H9 (cell line): ENCODE results near the gene GSTT2. TPM values are rescaled to one million over a fixed set of nuclear protein-coding genes. Genes with fewer than 3 reads are reported as not detected.

Experiments used
- DNase-seq: peaks from one replicate; pipeline ENCODE4 v3.0.0-alpha.2; 2017
- H2AFZ ChIP-seq: one replicate; pipeline ENCODE4 v1.6.1; 2013; ENCODE audit warnings: mild to moderate bottlenecking, low read length, control low read depth, moderate library complexity
- H2AK5ac ChIP-seq: 2 replicates; pipeline ENCODE4 v1.6.1; 2013; ENCODE audit warnings: low read length, control low read depth, mixed read lengths; ENCODE audit not compliant: insufficient read length
- H2BK120ac ChIP-seq: one replicate; pipeline ENCODE4 v1.6.1; 2013; ENCODE audit warnings: low read depth, mild to moderate bottlenecking, low read length, control low read depth, inconsistent platforms; ENCODE audit not compliant: poor library complexity, severe bottlenecking
- H2BK12ac ChIP-seq: 2 replicates; pipeline ENCODE4 v1.6.1; 2013; ENCODE audit warnings: low read length, control low read depth, mixed read lengths, low read depth; ENCODE audit not compliant: insufficient read length
- H2BK15ac ChIP-seq: 2 replicates; pipeline ENCODE4 v1.6.1; 2013; ENCODE audit warnings: low read depth, low read length, control low read depth
- H2BK20ac ChIP-seq: one replicate; pipeline ENCODE4 v1.6.1; 2013; ENCODE audit warnings: low read depth, mild to moderate bottlenecking, low read length, control low read depth, inconsistent platforms; ENCODE audit not compliant: poor library complexity, severe bottlenecking
- H2BK5ac ChIP-seq: 2 replicates; pipeline ENCODE4 v1.6.1; 2013; ENCODE audit warnings: low read length, control low read depth, mixed read lengths; ENCODE audit not compliant: insufficient read length
- H3K14ac ChIP-seq: 2 replicates; pipeline ENCODE4 v1.6.1; 2013; ENCODE audit warnings: low read length, control low read depth; ENCODE audit not compliant: insufficient read depth
- H3K18ac ChIP-seq: 2 replicates; pipeline ENCODE4 v1.6.1; 2013; ENCODE audit warnings: low read depth, mild to moderate bottlenecking, mixed read lengths, low read length, control low read depth; ENCODE audit not compliant: insufficient read length
- H3K23ac ChIP-seq: 2 replicates; pipeline ENCODE4 v1.6.1; 2013; ENCODE audit warnings: low read length, control low read depth, mixed read lengths, low read depth; ENCODE audit not compliant: insufficient read length
- H3K23me2 ChIP-seq: 2 replicates; pipeline ENCODE4 v1.6.1; 2013; ENCODE audit warnings: low read depth, mild to moderate bottlenecking, mixed read lengths, low read length, control low read depth; ENCODE audit not compliant: insufficient read length, poor library complexity, severe bottlenecking
- H3K27ac ChIP-seq: 2 replicates; pipeline ENCODE4 v1.5.1; 2013; ENCODE audit warnings: low read length, control low read depth, mixed read lengths, low read depth; ENCODE audit not compliant: insufficient read length
- H3K27me3 ChIP-seq: 2 replicates; pipeline ENCODE4 v1.6.1; 2013; ENCODE audit warnings: low read length, control low read depth, inconsistent platforms; ENCODE audit not compliant: insufficient read depth
- H3K4ac ChIP-seq: 2 replicates; pipeline ENCODE4 v1.6.1; 2013; ENCODE audit warnings: low read depth, mild to moderate bottlenecking, control low read depth, inconsistent platforms, low read length, moderate library complexity
- H3K4me1 ChIP-seq: 2 replicates; pipeline ENCODE4 v1.6.1; 2013; ENCODE audit warnings: low read length, control low read depth, inconsistent platforms; ENCODE audit not compliant: insufficient read depth
- H3K4me2 ChIP-seq: 2 replicates; pipeline ENCODE4 v1.6.1; 2013; ENCODE audit warnings: low read length, control low read depth, mixed read lengths; ENCODE audit not compliant: insufficient read length, insufficient read depth
- H3K56ac ChIP-seq: 2 replicates; pipeline ENCODE4 v1.6.1; 2013; ENCODE audit warnings: low read depth, mild to moderate bottlenecking, mixed read lengths, low read length, control low read depth; ENCODE audit not compliant: insufficient read length
- H3K79me1 ChIP-seq: 2 replicates; pipeline ENCODE4 v1.6.1; 2013; ENCODE audit warnings: low read depth, mild to moderate bottlenecking, moderate library complexity, low read length, control low read depth, inconsistent platforms; ENCODE audit not compliant: insufficient read depth, poor library complexity, severe bottlenecking
- H3K79me2 ChIP-seq: 2 replicates; pipeline ENCODE4 v1.6.1; 2013; ENCODE audit warnings: low read length, control low read depth, inconsistent platforms; ENCODE audit not compliant: insufficient read depth
- H3K9ac ChIP-seq: 2 replicates; pipeline ENCODE4 v1.6.1; 2013; ENCODE audit warnings: low read length, control low read depth, mixed read lengths; ENCODE audit not compliant: insufficient read length; ENCODE audit errors: extremely low read depth
- H3K9me3 ChIP-seq: one replicate; pipeline ENCODE4 v1.6.1; 2013; ENCODE audit warnings: low read depth, low read length, inconsistent platforms; ENCODE audit not compliant: control insufficient read depth
- H3T11ph ChIP-seq: one replicate; pipeline ENCODE4 v1.6.1; 2013; ENCODE audit warnings: mild to moderate bottlenecking, low read length, control low read depth, inconsistent platforms
- H4K20me1 ChIP-seq: one replicate; pipeline ENCODE4 v1.6.1; 2013; ENCODE audit not compliant: control insufficient read depth, insufficient read length, insufficient read depth
- H4K5ac ChIP-seq: 2 replicates; pipeline ENCODE4 v1.6.1; 2013; ENCODE audit warnings: low read depth, mild to moderate bottlenecking, mixed read lengths, low read length, control low read depth; ENCODE audit not compliant: insufficient read length
- H4K8ac ChIP-seq: replicated peaks from 2 replicates; pipeline ENCODE4 v1.6.1; 2013; ENCODE audit warnings: low read length, control low read depth, mixed read lengths, low read depth; ENCODE audit not compliant: insufficient read length
- H4K91ac ChIP-seq: 2 replicates; pipeline ENCODE4 v1.6.1; 2013; ENCODE audit warnings: low read depth, mild to moderate bottlenecking, moderate library complexity, mixed read lengths, low read length, control low read depth; ENCODE audit not compliant: insufficient read length
- H3K27ac Mint-ChIP-seq, 3 experiments: 2 replicates in 2 of 3; 3 replicates in 1 of 3; pipeline ENCODE4 v1.8.0; 2020 to 2021; ENCODE audit warnings: mixed read lengths in 3 of 3, mild to moderate bottlenecking in 1 of 3, moderate library complexity in 1 of 3
- H3K27me3 Mint-ChIP-seq: 2 replicates; pipeline ENCODE4 v1.8.0; 2021; ENCODE audit warnings: low read depth, mild to moderate bottlenecking, moderate library complexity, mixed read lengths
- H3K36me3 Mint-ChIP-seq, 3 experiments: 2 replicates in 2 of 3; 3 replicates in 1 of 3; pipeline ENCODE4 v1.8.0; 2020 to 2021; ENCODE audit warnings: low read depth in 3 of 3, mixed read lengths in 3 of 3; ENCODE audit not compliant: insufficient read depth in 1 of 3
- H3K4me1 Mint-ChIP-seq, 2 experiments: 2 replicates each; pipeline ENCODE4 v1.8.0; 2020; ENCODE audit warnings: mixed read lengths in 2 of 2
- H3K4me3 Mint-ChIP-seq, 2 experiments: 2 replicates in 1 of 2; 3 replicates in 1 of 2; pipeline ENCODE4 v1.8.0; 2020 to 2021; ENCODE audit warnings: mild to moderate bottlenecking in 2 of 2, mixed read lengths in 2 of 2, moderate library complexity in 1 of 2
- H3K9me3 Mint-ChIP-seq, 2 experiments: 2 replicates in 1 of 2; 3 replicates in 1 of 2; pipeline ENCODE4 v1.8.0; 2020; ENCODE audit warnings: mild to moderate bottlenecking in 2 of 2, mixed read lengths in 2 of 2, moderate library complexity in 1 of 2
- WGBS: extraction: QIAGEN DNeasy Blood & Tissue Kit; methylation state at CpG from one replicate; pipeline ENCODE4 v1.1.7; 2013; ENCODE audit warnings: missing lambda C conversion rate, low lambda C conversion rate, mixed read lengths; ENCODE audit not compliant: insufficient read length; ENCODE audit errors: extremely low coverage; 5-methylcytosine and 5-hydroxymethylcytosine counted together
- total RNA-seq: library from RNA; stranded (reverse); gene quantifications from 2 replicates; pipeline ENCODE4 v1.2.1, GENCODE V29; 2021
- TF ChIP-seq, protein P1 (sequence below): fragments of 200-600 bp; sonication (generic); conservative IDR thresholded peaks from 3 replicates; pipeline ENCODE4 v1.8.0; 2021; ENCODE audit warnings: antibody characterized with exemption, mild to moderate bottlenecking

GSTT2 gene
- total RNA-seq, 1 experiment from 2014 or later = 0.22 TPM

- H2BK12ac ChIP-seq = no peak overlapping the region
- H3K9ac ChIP-seq = no peak overlapping the region
- H3K23me2 ChIP-seq = peaks cover 5% of the 10 kb centered on the region
- H3K79me2 ChIP-seq = peaks cover 4% of the 10 kb centered on the region; the same call in 1 of the 2 replicates
- TF ChIP-seq, protein P1, sequence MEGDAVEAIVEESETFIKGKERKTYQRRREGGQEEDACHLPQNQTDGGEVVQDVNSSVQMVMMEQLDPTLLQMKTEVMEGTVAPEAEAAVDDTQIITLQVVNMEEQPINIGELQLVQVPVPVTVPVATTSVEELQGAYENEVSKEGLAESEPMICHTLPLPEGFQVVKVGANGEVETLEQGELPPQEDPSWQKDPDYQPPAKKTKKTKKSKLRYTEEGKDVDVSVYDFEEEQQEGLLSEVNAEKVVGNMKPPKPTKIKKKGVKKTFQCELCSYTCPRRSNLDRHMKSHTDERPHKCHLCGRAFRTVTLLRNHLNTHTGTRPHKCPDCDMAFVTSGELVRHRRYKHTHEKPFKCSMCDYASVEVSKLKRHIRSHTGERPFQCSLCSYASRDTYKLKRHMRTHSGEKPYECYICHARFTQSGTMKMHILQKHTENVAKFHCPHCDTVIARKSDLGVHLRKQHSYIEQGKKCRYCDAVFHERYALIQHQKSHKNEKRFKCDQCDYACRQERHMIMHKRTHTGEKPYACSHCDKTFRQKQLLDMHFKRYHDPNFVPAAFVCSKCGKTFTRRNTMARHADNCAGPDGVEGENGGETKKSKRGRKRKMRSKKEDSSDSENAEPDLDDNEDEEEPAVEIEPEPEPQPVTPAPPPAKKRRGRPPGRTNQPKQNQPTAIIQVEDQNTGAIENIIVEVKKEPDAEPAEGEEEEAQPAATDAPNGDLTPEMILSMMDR = no peak
- H3K36me3 Mint-ChIP-seq = no peaks in the 10 kb centered on the region; a peak in 1 of 7 replicates
- peaks cover 6% of the 10 kb centered on the region for H3K27me3 Mint-ChIP-seq
- H3K4me1 Mint-ChIP-seq = peaks cover 7 to 18% of the 10 kb centered on the region in 2 experiments
- no peak overlapping the region for H2BK5ac ChIP-seq
- H3K4me1 ChIP-seq = no peaks in the 10 kb centered on the region; the same call in 1 of the 2 replicates
- no peak overlapping the region for H2BK20ac ChIP-seq
- H3K14ac ChIP-seq = no peak overlapping the region
- H4K91ac ChIP-seq = no peak overlapping the region
- H4K8ac ChIP-seq = no peak overlapping the region
- H3K18ac ChIP-seq = no peak overlapping the region
- no peak overlapping the region for H3K4me3 Mint-ChIP-seq
- H2AFZ ChIP-seq = no peak overlapping the region
- H3K9me3 ChIP-seq = no peaks in the 10 kb centered on the region
- H3K27ac Mint-ChIP-seq = no peak overlapping the region; a peak in 1 of 7 replicates
- H3K23ac ChIP-seq = no peak overlapping the region
- H3K27me3 ChIP-seq = no peaks in the 10 kb centered on the region; the same call in 1 of the 2 replicates
- H2BK15ac ChIP-seq = no peak overlapping the region
- H3K4ac ChIP-seq = no peak overlapping the region
- no peak for DNase-seq
- H3K9me3 Mint-ChIP-seq = peaks cover 0 to 4% of the 10 kb centered on the region in 2 experiments; a peak in 2 of 5 replicates
- no peak overlapping the region for H3K4me2 ChIP-seq
- no peak overlapping the region for H4K5ac ChIP-seq
- no peak overlapping the region for H2AK5ac ChIP-seq
- H3K27ac ChIP-seq = no peak overlapping the region
- H3T11ph ChIP-seq = no peak overlapping the region
- H4K20me1 ChIP-seq = peaks cover 2% of the 10 kb centered on the region
- no peak overlapping the region for H2BK120ac ChIP-seq
- no peaks in the 10 kb centered on the region for H3K79me1 ChIP-seq
- WGBS = no CpG with 5 or more reads among the region's 1 CpG
- H3K56ac ChIP-seq = no peak overlapping the region
Observed at GRCh38 chr22:24008022-24008283, 28.0 kb downstream of the GSTT2 start.
